Cerebellar nuclear complex (tissue), 1 donor: ENCODE results near the gene SMG6.
"Not testable (repeated sequence)": the region's sequence is repeated elsewhere in the genome, so short reads cannot be mapped to it uniquely, and the experiment has no call there.

Experiments
- DNase-seq, 2 experiments: peaks; one replicate each; lab custom pipeline; 2025; lab: John Stamatoyannopoulos, UW

Gene SMG6

GRCh38 chr17:2304931-2305330, 1.3 kb upstream of the SMG6 start:
- DNase-seq = no peak

- no peak for DNase-seq
Observed at GRCh38 chr17:2302778-2303203, 794 bp downstream of the SMG6 start.

GRCh38 chr17:2299756-2300155, 3.8 kb downstream of the SMG6 start:
- DNase-seq = no peak

GRCh38 chr17:2299136-2299535, 4.4 kb downstream of the SMG6 start:
- no peak for DNase-seq

GRCh38 chr17:2297023-2297422, 6.6 kb downstream of the SMG6 start:
- no peak for DNase-seq

GRCh38 chr17:2295575-2295974, 8.0 kb downstream of the SMG6 start:
- DNase-seq = no peak

GRCh38 chr17:2292100-2292499, 11.5 kb downstream of the SMG6 start:
- no peak for DNase-seq

GRCh38 chr17:2289878-2290478, 13.6 kb downstream of the SMG6 start:
- DNase-seq = no peak

GRCh38 chr17:2283302-2283701, 20.3 kb downstream of the SMG6 start:
- no peak for DNase-seq

GRCh38 chr17:2282297-2282873, 21.2 kb downstream of the SMG6 start:
- peak in 1 of 2 experiments; percentile 3 for DNase-seq

- DNase-seq = no peak
Observed at GRCh38 chr17:2279707-2280106, 23.9 kb downstream of the SMG6 start.

GRCh38 chr17:2277429-2278170, 26.0 kb downstream of the SMG6 start:
- no peak for DNase-seq

- DNase-seq = no peak
Observed at GRCh38 chr17:2275722-2276121, 27.9 kb downstream of the SMG6 start.

GRCh38 chr17:2274414-2274813, 29.2 kb downstream of the SMG6 start:
- no peak for DNase-seq

GRCh38 chr17:2271985-2272702, 31.4 kb downstream of the SMG6 start:
- DNase-seq = no peak

- no peak for DNase-seq
Observed at GRCh38 chr17:2267354-2267753, 36.2 kb downstream of the SMG6 start.

- no peak for DNase-seq
Observed at GRCh38 chr17:2266865-2267228, 36.7 kb downstream of the SMG6 start.

- DNase-seq = no peak
Observed at GRCh38 chr17:2266045-2266864, 37.3 kb downstream of the SMG6 start.

GRCh38 chr17:2265166-2265565, 38.4 kb downstream of the SMG6 start:
- DNase-seq = not testable (repeated sequence)

GRCh38 chr17:2264067-2264860, 39.3 kb downstream of the SMG6 start:
- no peak for DNase-seq
